Retina (tissue), 1 donor: ENCODE results near the gene LYAR.
A peak's percentile ranks its signal among the peaks of the same experiment; 100 is the strongest.
"Not testable (repeated sequence)": the region's sequence is repeated elsewhere in the genome, so short reads cannot be mapped to it uniquely, and the experiment has no call there.

ENCODE experiments used
- DNase-seq: peaks from one replicate; pipeline ENCODE4 v3.0.0-alpha.2; 2016

The LYAR gene

DNA sequence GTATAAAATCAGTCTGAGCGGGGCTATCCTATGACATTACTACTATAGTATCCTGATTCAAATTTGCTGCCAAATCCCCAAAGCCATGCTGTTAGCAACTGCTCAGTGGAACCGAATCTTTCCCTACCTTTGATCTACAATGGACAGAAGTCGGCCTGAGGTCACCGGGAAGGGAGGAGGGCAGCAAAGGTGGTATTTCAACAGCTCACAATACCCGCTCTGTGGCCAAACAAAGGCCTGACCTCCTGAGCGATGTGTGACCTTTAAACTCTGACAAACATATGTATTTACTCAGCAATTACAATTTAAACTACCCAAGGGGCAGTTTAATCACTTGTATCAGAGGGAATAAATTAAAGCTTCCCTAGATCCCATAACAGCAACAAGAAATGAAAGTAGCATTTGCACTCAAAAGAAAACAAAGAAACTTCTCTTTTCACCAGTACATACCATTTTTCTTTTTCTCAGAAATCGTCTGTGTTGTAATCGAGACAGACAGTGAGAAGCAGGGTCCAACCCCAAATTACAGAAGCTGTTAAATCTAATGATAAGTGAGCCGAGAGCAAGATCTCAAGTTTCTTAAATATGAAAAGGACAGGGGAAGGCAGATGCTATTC is 30.4 kb downstream of the LYAR start:
- DNase-seq = no peak

DNA sequence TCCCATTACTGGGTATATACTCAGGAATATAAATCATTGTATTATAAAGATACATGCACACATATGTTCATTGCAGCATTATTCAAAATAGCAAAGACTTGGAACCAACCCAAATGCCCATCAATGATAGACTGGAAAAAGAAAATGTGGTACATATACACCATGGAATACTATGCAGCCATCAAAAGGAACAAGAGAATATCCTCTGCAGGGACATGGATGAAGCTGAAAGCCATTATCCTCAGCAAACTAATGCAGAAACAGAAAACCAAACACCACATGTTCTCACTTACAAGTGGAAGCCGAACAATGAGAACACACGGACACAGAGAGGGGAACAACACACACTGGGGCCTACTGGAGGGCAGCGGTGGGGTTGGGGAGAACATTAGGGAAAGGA is 32.2 kb downstream of the LYAR start:
- DNase-seq = not testable (repeated sequence)

DNA sequence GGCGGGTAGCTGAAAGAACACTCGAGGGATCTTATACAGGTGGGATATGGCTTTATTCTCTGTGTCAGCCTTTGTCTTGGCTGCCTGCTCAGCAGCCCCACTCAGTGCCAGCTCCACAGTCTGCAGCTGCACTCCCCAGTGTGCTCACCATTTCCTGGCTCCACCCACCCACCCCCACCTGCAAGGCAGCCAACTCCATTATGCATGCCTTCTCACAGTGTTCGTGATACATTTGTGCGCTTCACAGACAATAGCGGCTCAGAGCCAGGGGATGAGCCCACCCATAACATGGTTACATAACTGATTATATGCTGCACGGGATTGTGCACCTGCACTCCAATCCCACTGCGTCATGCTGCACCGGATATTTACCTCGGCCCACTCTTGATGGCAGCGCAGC is 33.2 kb downstream of the LYAR start:
- no peak for DNase-seq

DNA sequence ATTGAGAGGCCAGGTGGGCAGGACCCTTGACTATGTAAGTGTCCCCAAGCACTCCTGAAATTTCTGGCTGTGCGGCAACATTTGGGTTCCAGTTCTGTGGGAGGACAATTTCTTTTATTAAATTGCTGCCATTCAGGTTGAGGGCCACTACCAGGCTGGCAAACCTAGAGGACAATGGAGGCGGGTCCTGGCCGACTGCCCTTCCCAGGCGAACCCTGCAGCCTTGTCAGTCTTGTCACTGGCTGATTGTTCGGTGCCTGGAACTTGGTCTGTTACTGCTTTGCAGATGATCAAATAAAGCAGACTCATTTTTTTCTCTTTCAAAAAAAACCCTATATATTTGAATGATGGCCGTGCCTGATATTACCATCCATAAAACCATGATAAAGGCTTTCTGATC is 35.3 kb downstream of the LYAR start:
- no peak for DNase-seq

DNA sequence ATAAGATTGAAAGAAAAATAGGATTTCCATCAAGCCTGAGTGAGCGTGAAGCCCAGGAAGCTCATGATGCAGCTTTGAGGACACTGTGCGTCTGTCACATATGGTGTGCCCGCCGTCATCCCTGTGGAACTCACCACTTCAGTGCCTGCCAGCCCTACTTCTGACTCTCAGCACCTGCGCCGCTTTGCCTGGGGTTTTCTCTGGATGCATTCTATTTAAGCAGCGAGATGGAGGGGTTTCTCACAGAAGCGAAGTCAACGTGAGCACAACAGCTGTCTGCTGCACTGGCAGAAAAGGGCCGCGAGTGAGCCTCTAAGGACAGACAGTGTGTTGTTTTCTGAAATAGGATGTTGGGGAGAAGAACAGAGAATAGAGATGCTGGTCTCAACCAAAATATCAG is 35.8 kb downstream of the LYAR start:
- no peak for DNase-seq

DNA sequence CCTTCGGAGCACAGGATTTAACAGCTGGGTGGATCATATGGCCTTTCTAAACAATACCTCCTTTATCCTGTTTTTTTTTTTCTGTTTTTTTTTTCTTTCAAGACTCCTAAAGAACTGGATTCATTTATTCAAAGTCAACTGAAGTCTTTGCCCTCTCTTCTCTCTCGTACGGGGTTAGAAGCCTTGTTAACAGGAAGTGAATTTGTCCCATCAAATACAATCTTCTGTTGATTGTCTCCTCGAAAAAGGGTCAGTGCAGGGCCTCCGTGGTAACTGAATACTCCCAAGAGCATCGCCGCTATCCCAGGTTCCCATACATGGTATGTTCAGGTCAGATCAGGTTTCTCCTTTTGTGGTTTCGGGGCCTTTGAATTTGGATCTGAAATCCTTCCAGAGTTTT is 40.1 kb downstream of the LYAR start:
- DNase-seq = no peak

DNA sequence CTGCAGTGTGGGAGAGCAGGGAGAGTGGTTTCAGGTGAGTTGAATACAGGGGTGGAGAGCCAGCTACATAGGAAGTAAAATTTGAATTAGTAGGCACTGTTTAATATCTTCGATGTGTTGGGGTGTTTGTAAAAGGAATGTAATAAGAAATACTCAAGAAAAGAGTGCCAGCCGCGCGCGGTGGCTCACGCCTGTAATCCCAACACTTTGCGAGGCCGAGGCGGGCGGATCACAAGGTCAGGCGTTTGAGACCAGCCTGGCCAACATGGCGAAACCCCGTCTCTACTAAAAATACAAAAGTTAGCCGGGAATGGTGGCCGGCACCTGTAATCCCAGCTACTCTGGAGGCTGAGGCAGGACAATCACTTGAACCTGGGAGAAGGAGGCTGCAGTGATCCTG is 40.6 kb downstream of the LYAR start:
- not testable (repeated sequence) for DNase-seq

DNA sequence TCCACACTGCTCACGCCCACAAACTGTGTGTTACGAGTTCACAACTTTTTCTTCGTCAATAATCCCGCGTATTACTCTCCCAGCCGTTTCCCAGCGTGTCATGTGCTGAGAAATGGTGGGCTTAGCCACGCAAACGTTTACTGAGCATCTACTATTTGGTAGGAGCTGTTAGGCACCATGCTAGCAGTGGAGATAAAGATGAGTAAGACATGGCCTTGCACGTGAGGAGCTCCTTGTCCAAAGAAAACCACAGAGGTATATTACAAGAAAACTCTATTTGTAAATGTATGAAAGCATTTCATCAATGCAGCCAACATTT is 41.1 kb downstream of the LYAR start:
- no peak for DNase-seq

DNA sequence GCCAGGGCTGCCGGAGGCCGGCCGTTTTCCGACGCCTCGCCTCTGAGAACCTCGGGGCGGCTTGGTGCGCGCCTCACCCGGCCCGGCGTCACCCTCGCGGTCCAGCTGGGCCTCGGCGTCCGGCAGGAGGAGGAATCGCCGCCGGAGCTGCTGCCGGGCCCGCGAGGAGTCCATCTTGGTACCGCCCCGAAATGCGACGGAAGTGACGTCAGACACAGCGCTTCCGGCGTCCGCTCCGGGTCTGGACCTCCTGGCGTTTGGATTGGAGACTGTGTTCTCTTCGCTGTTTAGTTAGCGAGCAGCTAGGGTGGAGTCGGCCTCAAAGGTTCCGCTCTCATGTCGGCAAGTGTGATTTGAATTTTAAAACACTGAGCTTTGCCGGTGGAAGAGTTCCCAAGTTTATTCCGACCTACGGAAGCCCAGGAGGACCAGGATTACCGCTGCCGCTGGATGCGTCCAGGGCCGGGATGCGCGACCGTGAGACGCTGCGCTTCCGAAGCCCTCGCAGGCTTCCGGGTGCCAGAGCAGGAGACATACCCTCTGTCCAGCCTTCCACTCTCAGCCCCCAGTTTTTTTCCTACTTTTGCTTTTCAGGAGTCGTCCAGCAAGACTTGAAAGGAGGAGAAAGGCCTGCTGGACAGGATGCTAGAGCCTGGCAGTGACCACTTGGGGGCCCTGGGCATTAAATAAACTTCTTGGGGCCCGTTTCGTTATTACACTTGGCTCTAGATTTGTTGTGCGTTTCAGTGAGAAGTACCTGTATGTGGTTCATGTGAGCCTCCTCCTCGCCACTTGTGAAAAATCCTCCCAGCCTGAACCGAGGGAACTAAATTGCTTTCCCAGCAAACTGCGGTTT is 41.7 kb downstream of the LYAR start, which contains the start of gene TMEM128:
Gene TMEM128, minus strand, starts transcription at position 195 of the 856 bp plus-strand sequence. Its CDS starts 21 bp downstream, at position 174.
- DNase-seq = peak; percentile 99

DNA sequence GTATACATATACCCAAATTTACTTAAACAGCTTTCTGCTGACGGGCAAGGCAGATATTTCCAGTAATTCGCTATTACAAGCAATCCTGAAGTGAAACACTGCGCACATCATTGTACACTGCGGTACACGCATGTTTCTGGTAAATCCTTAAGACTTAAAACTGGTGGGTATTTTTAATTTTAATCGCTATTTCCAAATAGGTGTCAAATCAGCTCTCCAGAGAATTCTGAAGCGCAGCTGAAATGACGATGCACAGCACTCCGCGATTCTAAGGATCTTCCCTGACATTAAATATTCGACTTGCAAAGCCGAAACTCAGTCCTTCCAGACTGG is 42.3 kb downstream of the LYAR start:
- no peak for DNase-seq

DNA sequence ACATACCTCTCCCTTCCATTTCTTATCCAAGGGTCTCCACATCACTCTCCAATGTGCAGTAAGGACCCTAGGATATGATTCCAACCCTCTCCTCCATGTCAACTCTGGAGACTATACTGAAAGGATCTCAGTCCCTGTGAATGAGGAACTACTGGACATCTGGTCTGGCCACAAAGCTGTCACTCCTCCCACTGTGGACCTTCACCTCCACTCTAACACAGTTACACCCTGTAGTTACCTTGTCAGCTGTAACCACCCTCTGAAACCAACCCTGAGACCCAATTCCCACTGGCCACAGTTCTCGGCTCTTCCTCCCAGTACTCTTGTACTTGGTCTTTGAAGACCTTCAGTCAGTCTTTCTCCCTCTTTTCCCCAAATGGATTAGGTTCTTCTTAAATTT is 44.8 kb downstream of the LYAR start:
- no peak for DNase-seq

DNA sequence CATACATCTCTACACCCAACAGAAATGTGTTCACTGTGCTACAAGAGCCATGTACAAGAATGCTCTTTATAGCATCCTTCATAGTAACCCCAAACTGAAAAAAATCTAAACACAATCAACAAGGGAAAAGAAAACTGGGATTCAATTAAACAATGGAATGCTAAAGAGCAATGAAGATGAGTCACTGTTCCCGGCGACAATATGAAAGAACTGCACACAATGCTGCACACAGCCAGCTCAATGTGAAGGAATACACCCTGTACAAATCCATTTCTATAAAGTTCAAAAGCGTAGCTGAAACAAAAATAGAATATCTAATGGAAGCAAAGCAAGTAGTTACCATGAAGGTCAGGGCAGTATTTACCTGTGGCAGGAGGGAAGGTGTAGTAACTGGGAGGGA is 50.4 kb downstream of the LYAR start:
- not testable (repeated sequence) for DNase-seq

DNA sequence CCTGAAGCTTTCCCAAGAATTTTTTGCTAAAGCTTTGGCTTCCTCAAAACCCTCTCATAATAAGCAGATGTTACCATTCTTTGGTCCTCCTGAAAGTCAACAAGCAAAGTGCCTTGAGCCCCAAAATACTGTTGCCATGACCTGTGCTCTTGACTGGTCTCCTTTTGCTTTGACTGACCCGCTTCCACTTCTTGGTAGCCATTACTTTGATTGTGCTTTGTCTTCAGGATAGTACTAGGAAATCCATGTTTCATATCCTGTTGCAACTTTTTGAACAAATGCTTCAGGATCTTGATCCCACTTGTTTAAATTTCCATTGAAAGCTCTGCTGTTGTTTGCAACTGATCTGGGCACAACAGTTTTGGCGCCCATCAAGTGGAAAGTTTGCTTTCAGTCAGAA is 56.3 kb downstream of the LYAR start:
- DNase-seq = no peak

DNA sequence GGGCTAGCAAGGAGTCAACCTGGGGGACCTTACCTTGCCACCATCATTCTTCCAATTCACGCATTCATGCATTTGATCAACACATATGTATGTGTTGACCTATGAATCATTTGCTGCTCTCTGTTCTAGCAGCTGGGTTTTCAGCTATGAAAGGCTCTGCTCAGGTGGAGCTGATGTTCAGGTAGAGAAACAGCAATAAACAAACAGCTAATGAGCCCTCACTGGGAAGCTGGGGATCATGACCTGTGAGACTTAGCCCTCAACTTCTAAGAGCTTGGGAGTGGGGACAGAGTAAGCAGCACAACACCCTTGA is 61.6 kb downstream of the LYAR start:
- no peak for DNase-seq

DNA sequence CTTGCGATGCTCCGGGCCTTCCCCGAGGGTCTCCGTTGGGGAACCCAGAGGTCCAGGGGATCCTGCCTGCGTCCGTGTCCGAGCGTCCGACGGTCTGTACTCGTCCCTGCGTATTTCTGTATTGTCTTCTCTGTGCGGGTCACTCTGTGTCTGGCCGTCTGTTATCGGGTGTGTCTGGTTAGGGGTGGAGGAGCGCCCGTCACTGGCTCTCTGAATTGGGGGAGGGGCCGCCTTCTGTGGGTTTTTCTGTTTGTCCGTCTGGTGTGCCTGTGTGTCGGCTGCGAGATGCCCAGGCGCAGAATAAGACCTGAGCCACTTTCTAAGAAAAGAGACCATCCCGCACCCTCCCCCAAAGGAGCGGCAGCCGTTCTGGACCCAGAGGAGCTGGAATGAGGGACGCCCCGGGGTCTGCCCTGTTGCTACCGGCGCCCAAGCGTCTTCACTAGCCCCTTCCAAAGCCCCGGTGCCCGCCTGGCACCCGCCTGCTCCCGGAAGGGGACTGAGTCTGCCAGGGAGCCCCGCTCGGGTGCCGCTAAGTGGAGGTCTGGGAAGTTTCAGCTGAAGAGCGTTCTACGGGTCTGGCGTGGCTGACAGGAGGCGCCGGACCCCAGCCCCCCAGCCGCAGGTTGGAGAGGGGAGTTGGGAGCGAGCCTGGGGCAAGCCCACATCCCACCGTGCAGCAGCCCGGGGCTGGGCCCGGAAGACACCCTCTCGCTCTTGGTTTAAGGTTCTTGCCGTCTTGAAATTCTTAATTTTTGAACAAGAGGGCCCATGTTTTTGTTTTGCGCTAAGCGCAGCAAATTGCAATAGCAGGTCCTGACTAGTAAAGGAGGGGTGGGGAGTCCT is 62.2 kb downstream of the LYAR start:
- DNase-seq = peak; percentile 38

DNA sequence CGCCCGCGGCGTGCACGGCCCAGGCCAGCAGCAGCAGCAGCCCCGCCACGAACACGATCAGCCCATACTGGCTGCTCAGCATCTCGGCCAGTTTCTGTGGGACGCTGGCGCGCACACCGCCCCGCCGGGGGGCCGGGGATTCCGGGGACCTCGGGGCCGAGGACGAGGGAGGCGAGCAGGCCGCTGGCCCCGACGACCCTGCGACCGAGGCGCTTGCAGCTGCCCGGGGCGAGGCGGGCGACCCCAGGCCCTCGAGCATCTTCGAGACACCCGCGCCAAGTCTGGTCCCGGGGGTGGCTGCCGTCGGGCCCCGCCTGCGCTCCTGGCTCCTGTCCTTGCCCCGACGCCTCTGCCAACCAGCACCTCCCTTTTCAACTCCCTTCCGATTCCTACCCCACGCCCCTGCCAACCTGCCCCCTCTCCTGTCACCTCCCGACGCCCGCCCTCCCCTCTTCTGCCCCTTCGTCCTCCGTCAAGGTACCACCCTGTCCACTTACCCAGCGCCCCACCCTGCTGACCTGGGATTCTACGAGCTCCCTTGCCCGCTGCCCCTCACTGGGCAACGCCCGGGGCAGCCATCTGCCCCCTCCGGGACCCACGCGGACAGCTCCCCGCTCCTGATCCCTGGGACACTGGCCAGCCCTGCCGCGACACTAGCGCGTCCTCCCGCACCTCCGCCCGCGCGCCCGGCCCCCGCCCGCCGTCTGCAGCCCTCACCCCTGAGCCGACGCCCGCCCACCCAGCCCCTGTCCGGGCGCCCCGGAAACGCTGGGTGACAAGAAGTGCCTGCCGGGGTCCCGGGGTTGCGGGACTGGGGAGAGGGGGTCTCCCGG is 63.1 kb downstream of the LYAR start, which contains the start of gene OTOP1:
Gene OTOP1, minus strand, starts transcription at position 324 of the 833 bp plus-strand sequence. Its CDS starts 65 bp downstream, at position 259.
- DNase-seq = peak; percentile 15

DNA sequence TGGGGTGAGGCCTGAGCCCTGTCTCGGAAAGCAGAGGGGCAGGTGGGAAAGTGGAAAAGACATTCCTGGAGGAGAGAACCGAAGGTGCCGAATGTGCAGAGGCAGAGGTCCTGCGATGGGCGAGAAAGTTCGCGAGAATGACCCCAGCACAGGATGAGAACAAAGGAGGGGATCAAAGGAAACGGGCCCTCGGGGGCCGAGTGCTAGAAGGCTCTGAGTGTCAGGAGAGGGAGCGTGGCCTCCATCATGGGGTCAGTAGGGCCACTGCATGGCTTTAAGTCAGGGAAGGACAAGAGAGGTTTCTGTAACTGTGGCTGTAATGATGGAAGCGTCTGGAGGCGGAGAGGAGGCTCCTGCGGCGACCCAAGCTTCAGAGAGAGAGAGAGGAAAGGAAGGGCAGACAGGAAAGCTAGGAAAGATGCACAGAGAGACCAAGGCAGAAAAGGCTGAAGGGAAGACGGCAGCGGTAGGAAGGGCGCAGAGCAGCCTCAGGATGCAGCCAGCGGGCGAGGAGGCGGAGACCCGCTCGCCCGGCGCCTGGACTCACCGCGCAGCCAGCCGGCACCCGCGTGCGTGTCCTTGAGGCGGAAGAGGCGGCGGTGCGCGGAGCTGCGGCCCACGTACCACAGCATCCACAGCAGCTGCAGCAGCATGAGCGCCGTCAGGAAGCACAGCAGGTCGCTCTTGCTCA is 63.9 kb downstream of the LYAR start:
- peak; percentile 40 for DNase-seq
